Ovary (tissue), 9 donors: Measurements from ENCODE around the gene ITPR2. TPM values are rescaled to one million over a fixed set of nuclear protein-coding genes. Genes with fewer than 3 reads are reported as not detected.

Source experiments
- DNase-seq, 5 donors: peaks; one replicate each; pipeline ENCODE4 v3.0.0-alpha.2; 2019 to 2020
- H3K27ac ChIP-seq, 2 donors: fragments of 200-600 bp; one replicate each; pipeline versions ENCODE4 v1.5.1 to v1.8.0; 2019 to 2022
- H3K27me3 ChIP-seq: fragments of 200-600 bp; one replicate; pipeline ENCODE4 v1.8.0; 2022
- H3K36me3 ChIP-seq: fragments of 200-600 bp; sonication (generic); one replicate; pipeline ENCODE4 v1.5.1; 2019
- H3K4me1 ChIP-seq: one replicate; pipeline ENCODE4 v1.8.1; 2013; ENCODE audit warnings: mild to moderate bottlenecking, moderate library complexity; ENCODE audit not compliant: insufficient read depth
- H3K4me3 ChIP-seq: fragments of 200-600 bp; sonication (generic); one replicate; pipeline ENCODE4 v1.5.1; 2017
- H3K9me3 ChIP-seq, 2 donors: fragments of 200-600 bp in 1 of 2; sonication (generic) in 1 of 2; one replicate each; pipeline versions ENCODE4 v1.5.1 to v1.8.1; 2013 to 2019; ENCODE audit warnings: mild to moderate bottlenecking in 1 of 2, moderate library complexity in 1 of 2
- EP300 ChIP-seq: sonication (generic); formaldehyde crosslinking; IDR thresholded peaks from one replicate; pipeline ENCODE4 v1.6.1; 2017; ENCODE audit warnings: antibody characterized with exemption
- POLR2A ChIP-seq: fragments of 450-650 bp; IDR thresholded peaks from one replicate; pipeline ENCODE4 v1.6.1; 2017; ENCODE audit warnings: antibody characterized with exemption, mild to moderate bottlenecking, moderate library complexity
- WGBS, 3 donors: extraction: QIAGEN DNeasy Blood & Tissue Kit in 1 of 3; methylation state at CpG; one replicate each; pipeline versions ENCODE4 v1.1.5 to v1.1.7; 2013 to 2017; 5-methylcytosine and 5-hydroxymethylcytosine counted together
- intact Hi-C, 4 donors: fragments of 100-400 bp; cut with DNase I; formaldehyde crosslinking; loops; one replicate each; pipeline versions ENCODE4 v1.11.0 to v1.15.1; 2022 to 2023
- polyA plus RNA-seq, 2 donors: library from polyadenylated mRNA; stranded (reverse); fragments of 200-250 nt in 1 of 2; fragments of 350-450 nt in 1 of 2; fragmentation: Illumina TruSeq in 1 of 2; extraction: RNeasy Lipid Tissue Mini Kit (QIAGEN cat#74804) in 1 of 2; gene quantifications; one replicate each; pipeline ENCODE4 v1.2.3, GENCODE V29; 2013 to 2014
- total RNA-seq, 7 donors: library from RNA; depleted of rRNA in 2 of 7; stranded (reverse); fragments of >200 nt in 2 of 7; fragmentation: NEBNext Ultra II Directional in 3 of 7; extraction: Animal tissue kit (Norgen Biotek cat#: 25700) in 3 of 7; gene quantifications; one replicate each; pipeline versions ENCODE4 v1.1.0 to v1.2.4, GENCODE V29; 2016 to 2023
- TF ChIP-seq, protein P1 (sequence below), 3 donors: fragments of 450-650 bp in 2 of 3; fragments of 200-600 bp in 1 of 3; IDR thresholded peaks; one replicate each; pipeline versions ENCODE4 v1.5.1 to v1.8.0; 2016 to 2022; ENCODE audit warnings: antibody characterized with exemption in 3 of 3, mild to moderate bottlenecking in 1 of 3
- donor health status: DM: no; HTN: no; CAD: no; lungs with moderate emphysema.
- donor health status: DM: no; HTN: no; CAD: no.
- donor health status: Bipolar disorder and iron deficiency.
- donor health status: DM: yes; HTN: yes; CAD: no.
- donor health status: DM: no; HTN: no; CAD: no.
- donor health status: DM: yes; HTN: yes; CAD: no.

The ITPR2 gene
- total and polyA plus RNA-seq, 9 donors: 5.9 to 51.1 (median 32.9) TPM

- TF ChIP-seq, protein P1, sequence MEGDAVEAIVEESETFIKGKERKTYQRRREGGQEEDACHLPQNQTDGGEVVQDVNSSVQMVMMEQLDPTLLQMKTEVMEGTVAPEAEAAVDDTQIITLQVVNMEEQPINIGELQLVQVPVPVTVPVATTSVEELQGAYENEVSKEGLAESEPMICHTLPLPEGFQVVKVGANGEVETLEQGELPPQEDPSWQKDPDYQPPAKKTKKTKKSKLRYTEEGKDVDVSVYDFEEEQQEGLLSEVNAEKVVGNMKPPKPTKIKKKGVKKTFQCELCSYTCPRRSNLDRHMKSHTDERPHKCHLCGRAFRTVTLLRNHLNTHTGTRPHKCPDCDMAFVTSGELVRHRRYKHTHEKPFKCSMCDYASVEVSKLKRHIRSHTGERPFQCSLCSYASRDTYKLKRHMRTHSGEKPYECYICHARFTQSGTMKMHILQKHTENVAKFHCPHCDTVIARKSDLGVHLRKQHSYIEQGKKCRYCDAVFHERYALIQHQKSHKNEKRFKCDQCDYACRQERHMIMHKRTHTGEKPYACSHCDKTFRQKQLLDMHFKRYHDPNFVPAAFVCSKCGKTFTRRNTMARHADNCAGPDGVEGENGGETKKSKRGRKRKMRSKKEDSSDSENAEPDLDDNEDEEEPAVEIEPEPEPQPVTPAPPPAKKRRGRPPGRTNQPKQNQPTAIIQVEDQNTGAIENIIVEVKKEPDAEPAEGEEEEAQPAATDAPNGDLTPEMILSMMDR (IDR thresholded peaks at IDR 0.05): no peak
- no peak for TF ChIP-seq POLR2A
- no peak for TF ChIP-seq EP300
- H3K4me3 ChIP-seq: no peak overlapping the region
- no peaks in the 10 kb centered on the region for H3K9me3 ChIP-seq
- intact Hi-C loops: no loop called here
- no peaks in the 10 kb centered on the region for H3K27me3 ChIP-seq
- 73 to 82% (median 76%) methylated on average over 4 of the region's 4 CpGs for WGBS, 3 donors
- DNase-seq: no peak
- no peak overlapping the region for H3K27ac ChIP-seq
- H3K4me1 ChIP-seq: no peaks in the 10 kb centered on the region
- H3K36me3 ChIP-seq: no peaks in the 10 kb centered on the region
Observed at GRCh38 chr12:26821212-26821701, 11.7 kb downstream of the ITPR2 start.

GRCh38 chr12:26818636-26819035, 14.4 kb downstream of the ITPR2 start:
- no peaks in the 10 kb centered on the region for H3K4me1 ChIP-seq
- intact Hi-C loops: no loop called here
- TF ChIP-seq, protein P1 (IDR thresholded peaks at IDR 0.05): no peak
- TF ChIP-seq EP300 (no peak), POLR2A (no peak)
- WGBS, 3 donors: 43 to 65% (median 54%) methylated on average over 2 of the region's 2 CpGs
- no peak overlapping the region for H3K4me3 ChIP-seq
- DNase-seq: no peak
- H3K9me3 ChIP-seq: no peaks in the 10 kb centered on the region
- no peaks in the 10 kb centered on the region for H3K36me3 ChIP-seq
- H3K27ac ChIP-seq: no peak overlapping the region
- H3K27me3 ChIP-seq: no peaks in the 10 kb centered on the region

- no peaks in the 10 kb centered on the region for H3K4me1 ChIP-seq
- TF ChIP-seq EP300 (no peak), POLR2A (no peak)
- TF ChIP-seq, protein P1 (IDR thresholded peaks at IDR 0.05): no peak
- no peak overlapping the region for H3K27ac ChIP-seq
- no peaks in the 10 kb centered on the region for H3K9me3 ChIP-seq
- no peak overlapping the region for H3K4me3 ChIP-seq
- intact Hi-C loops: no loop called here
- H3K36me3 ChIP-seq: no peaks in the 10 kb centered on the region
- H3K27me3 ChIP-seq: no peaks in the 10 kb centered on the region
- 80 to 89% (median 84%) methylated on average over 3 of the region's 3 CpGs for WGBS, 3 donors
- DNase-seq: no peak
Observed at GRCh38 chr12:26818201-26818600, 14.8 kb downstream of the ITPR2 start.

GRCh38 chr12:26817183-26817591, 15.8 kb downstream of the ITPR2 start:
- TF ChIP-seq, protein P1 (IDR thresholded peaks at IDR 0.05): no peak
- no peak for TF ChIP-seq EP300
- TF ChIP-seq POLR2A: no peak
- H3K36me3 ChIP-seq: no peaks in the 10 kb centered on the region
- DNase-seq: no peak
- 59 to 87% (median 67%) methylated on average over 4 of the region's 4 CpGs for WGBS, 3 donors
- H3K9me3 ChIP-seq: no peaks in the 10 kb centered on the region
- no peak overlapping the region for H3K4me3 ChIP-seq
- H3K27me3 ChIP-seq: no peaks in the 10 kb centered on the region
- intact Hi-C loops: no loop called here
- H3K27ac ChIP-seq: no peak overlapping the region
- H3K4me1 ChIP-seq: no peaks in the 10 kb centered on the region
